ENCODE measurements around the gene ARHGEF16.

GRCh38 chr1:3460672-3461131 is 6.2 kb downstream of the ARHGEF16 start:
- TF ChIP-seq, protein P1, sequence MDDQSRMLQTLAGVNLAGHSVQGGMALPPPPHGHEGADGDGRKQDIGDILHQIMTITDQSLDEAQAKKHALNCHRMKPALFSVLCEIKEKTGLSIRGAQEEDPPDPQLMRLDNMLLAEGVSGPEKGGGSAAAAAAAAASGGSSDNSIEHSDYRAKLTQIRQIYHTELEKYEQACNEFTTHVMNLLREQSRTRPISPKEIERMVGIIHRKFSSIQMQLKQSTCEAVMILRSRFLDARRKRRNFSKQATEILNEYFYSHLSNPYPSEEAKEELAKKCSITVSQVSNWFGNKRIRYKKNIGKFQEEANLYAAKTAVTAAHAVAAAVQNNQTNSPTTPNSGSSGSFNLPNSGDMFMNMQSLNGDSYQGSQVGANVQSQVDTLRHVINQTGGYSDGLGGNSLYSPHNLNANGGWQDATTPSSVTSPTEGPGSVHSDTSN (CRISPR knock-in tag; IDR thresholded peaks at IDR 0.05), result no peak
- no peak for TF ChIP-seq ZNF140 (tag by site-specific recombination; IDR thresholded peaks at IDR 0.05)
- no peak for TF ChIP-seq ZBTB11 (tag by site-specific recombination; conservative IDR thresholded peaks at IDR 0.05; ENCODE audit: low read depth)
